ENCODE measurements around the gene LRRK1. TPM values are rescaled to one million over a fixed set of nuclear protein-coding genes. Genes with fewer than 3 reads are reported as not detected.

The LRRK1 gene
- total and polyA plus RNA-seq, 2 of the 4 experiments (the other 2 are of a cell fraction) = 3.0 to 5.8 TPM

DNA sequence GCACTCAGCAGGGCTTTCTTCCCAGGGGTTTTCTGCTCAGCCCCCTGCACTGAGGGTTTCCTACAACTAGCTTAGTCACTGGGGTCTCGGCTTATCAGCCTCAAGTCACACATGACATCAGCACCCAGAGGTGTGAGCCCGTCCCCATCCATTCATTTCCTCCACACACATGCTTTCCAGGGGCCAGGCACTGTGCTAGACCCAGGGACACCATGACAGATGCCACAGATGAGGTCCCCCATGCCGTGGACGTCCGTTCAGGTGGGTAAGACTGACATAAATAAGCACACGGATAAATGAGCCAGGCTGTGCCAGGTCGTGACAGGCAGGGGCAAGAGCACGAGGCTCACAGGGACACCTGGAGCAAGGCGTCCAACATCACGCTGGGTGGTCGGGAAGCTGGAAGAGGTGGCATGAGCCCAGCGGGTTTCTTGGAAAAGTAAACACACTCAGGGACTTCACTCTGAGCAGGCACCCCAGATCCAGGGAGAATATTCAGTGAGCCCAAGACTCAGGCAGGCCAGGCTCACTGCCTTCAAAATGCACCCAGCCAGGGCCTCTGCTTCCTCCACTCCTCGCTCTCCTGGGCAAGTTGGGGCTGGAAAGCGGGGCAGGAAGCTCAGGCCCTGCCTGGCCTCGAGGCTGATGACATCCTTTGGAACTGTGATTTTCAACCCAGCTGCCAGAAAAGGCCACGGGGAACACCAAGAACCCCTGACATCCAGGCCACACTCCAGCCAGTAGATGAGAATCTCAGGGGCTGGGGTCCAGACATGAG is 193.4 kb downstream of the LRRK1 start:
- dilution Hi-C loops (cut with HindIII; ENCODE audit: low sequenced_read_pairs, unreplicated experiment) (no loop called here), in situ Hi-C loops (cut with MboI; ENCODE audit: low sequenced_read_pairs) (no loop called here), intact Hi-C loops (cut with micrococcal nuclease) (no loop called here)
- H3K56ac ChIP-seq (ENCODE audit: extremely low read depth, insufficient read depth, low read length) = no peak overlapping the region
- no peaks in the 10 kb centered on the region for H3K9me3 ChIP-seq (ENCODE audit: control insufficient read depth, insufficient read depth, low read length)
- H2BK20ac ChIP-seq (ENCODE audit: low read depth, low read length) = no peak overlapping the region
- ChIA-PET POLR2A (ENCODE audit: unreplicated experiment) (interaction anchor here (0.6 kb wide), 1 partner anchor 140 kb away, joined by 3 read pairs; the partner anchor contains the start of gene CHSY1), CTCF (no interaction called here)
- no peak for DNase-seq
- WGBS, 2 experiments (ENCODE audit: extremely low coverage in 2 of 2, insufficient read length in 1 of 2) = 48% methylated on average over 10 of the region's 16 CpGs; no CpG with 5 or more reads in 1 of the 2 experiments
- peak overlapping the region; percentile 34 for H2AK9ac ChIP-seq (replicated peaks; ENCODE audit: low read depth, low read length, poor library complexity)
- no peak overlapping the region for H3K4ac ChIP-seq (ENCODE audit: low read depth, low read length)
- no peak overlapping the region for H3K9ac ChIP-seq (ENCODE audit: low read depth, low read length)
- no peaks in the 10 kb centered on the region for H3K27me3 ChIP-seq (ENCODE audit: control insufficient read depth, insufficient read depth, low read length)
- no peak overlapping the region for H3K14ac ChIP-seq (replicated peaks; ENCODE audit: low read depth, low read length)
- H2BK120ac ChIP-seq (ENCODE audit: low read depth, low read length) = no peak overlapping the region
- H3K4me3 ChIP-seq (ENCODE audit: insufficient read depth, low read depth, low read length) = no peak overlapping the region
- no peak overlapping the region for H3K4me2 ChIP-seq (ENCODE audit: low read depth, low read length)
- no peak overlapping the region for H2BK15ac ChIP-seq (ENCODE audit: low read depth, low read length)
- peaks cover 13% of the 10 kb centered on the region for H3K4me1 ChIP-seq (ENCODE audit: control insufficient read depth, insufficient read depth, low read length)
- no TSS peak for BruUV-seq (replicated peaks)
- no peak overlapping the region for H4K8ac ChIP-seq (ENCODE audit: low read depth in 2 of 2, low read length in 2 of 2)
- H3K36me3 ChIP-seq (ENCODE audit: control insufficient read depth, insufficient read depth, low read length) = no peaks in the 10 kb centered on the region
- H4K91ac ChIP-seq (ENCODE audit: insufficient read depth, low read depth, low read length) = no peak overlapping the region
- peak overlapping the region; percentile 44 for H2AFZ ChIP-seq (replicated peaks; ENCODE audit: low read length, poor library complexity)
- H4K5ac ChIP-seq (ENCODE audit: low read depth, low read length) = no peak overlapping the region; the same call in 1 of the 2 replicates
- no peak overlapping the region for H2BK5ac ChIP-seq (ENCODE audit: low read depth, low read length, poor library complexity, severe bottlenecking)
- H2AK5ac ChIP-seq (ENCODE audit: low read depth, low read length) = no peak overlapping the region
- H3K27ac ChIP-seq (ENCODE audit: insufficient read depth, low read length) = no peak overlapping the region
- no peaks in the 10 kb centered on the region for H4K20me1 ChIP-seq (ENCODE audit: insufficient read depth, low read length)
- no peak overlapping the region for H3K23ac ChIP-seq (ENCODE audit: low read depth, low read length)
- ATAC-seq (ENCODE audit: low read depth) = no peak
- no peak overlapping the region; the same call in 1 of the 2 replicates for H3K18ac ChIP-seq (ENCODE audit: low read depth, low read length)
- no peaks in the 10 kb centered on the region; a peak in 1 of 4 replicates for H3K79me1 ChIP-seq (ENCODE audit: low read depth in 1 of 2, low read length in 2 of 2)
- peaks cover 7% of the 10 kb centered on the region for H3K9me1 ChIP-seq (ENCODE audit: insufficient read depth, low read length)
- TF ChIP-seq SMC3 (IDR thresholded peaks at IDR 0.05; ENCODE audit: low read depth, low read length) (no peak), CHD1 (IDR thresholded peaks at IDR 0.05; ENCODE audit: low read depth, low read length) (no peak), RAD21 (IDR thresholded peaks at IDR 0.05; ENCODE audit: low read length) (no peak), MAFK (IDR thresholded peaks at IDR 0.05; ENCODE audit: low read depth, low read length) (no peak), RFX5 (IDR thresholded peaks at IDR 0.05; ENCODE audit: low read depth, low read length) (no peak), MXI1 (IDR thresholded peaks at IDR 0.05; ENCODE audit: borderline replicate concordance, low read depth, low read length) (no peak), CEBPB (IDR thresholded peaks at IDR 0.05; ENCODE audit: low read depth, low read length) (no peak), BHLHE40 (IDR thresholded peaks at IDR 0.05; ENCODE audit: low read depth, low read length) (no peak), POLR2A (IDR thresholded peaks at IDR 0.05; ENCODE audit: low read depth, low read length) (no peak), MAZ (IDR thresholded peaks at IDR 0.05; ENCODE audit: borderline replicate concordance, low read depth, low read length) (no peak), RCOR1 (IDR thresholded peaks at IDR 0.05; ENCODE audit: insufficient replicate concordance, low read length) (no peak), NFE2L2 (IDR thresholded peaks at IDR 0.05; ENCODE audit: low read depth, low read length) (no peak)
- TF ChIP-seq, protein P1, sequence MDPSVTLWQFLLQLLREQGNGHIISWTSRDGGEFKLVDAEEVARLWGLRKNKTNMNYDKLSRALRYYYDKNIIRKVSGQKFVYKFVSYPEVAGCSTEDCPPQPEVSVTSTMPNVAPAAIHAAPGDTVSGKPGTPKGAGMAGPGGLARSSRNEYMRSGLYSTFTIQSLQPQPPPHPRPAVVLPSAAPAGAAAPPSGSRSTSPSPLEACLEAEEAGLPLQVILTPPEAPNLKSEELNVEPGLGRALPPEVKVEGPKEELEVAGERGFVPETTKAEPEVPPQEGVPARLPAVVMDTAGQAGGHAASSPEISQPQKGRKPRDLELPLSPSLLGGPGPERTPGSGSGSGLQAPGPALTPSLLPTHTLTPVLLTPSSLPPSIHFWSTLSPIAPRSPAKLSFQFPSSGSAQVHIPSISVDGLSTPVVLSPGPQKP (IDR thresholded peaks at IDR 0.05; ENCODE audit: borderline replicate concordance, low read depth, low read length) = no peak
- TF ChIP-seq, protein P2, sequence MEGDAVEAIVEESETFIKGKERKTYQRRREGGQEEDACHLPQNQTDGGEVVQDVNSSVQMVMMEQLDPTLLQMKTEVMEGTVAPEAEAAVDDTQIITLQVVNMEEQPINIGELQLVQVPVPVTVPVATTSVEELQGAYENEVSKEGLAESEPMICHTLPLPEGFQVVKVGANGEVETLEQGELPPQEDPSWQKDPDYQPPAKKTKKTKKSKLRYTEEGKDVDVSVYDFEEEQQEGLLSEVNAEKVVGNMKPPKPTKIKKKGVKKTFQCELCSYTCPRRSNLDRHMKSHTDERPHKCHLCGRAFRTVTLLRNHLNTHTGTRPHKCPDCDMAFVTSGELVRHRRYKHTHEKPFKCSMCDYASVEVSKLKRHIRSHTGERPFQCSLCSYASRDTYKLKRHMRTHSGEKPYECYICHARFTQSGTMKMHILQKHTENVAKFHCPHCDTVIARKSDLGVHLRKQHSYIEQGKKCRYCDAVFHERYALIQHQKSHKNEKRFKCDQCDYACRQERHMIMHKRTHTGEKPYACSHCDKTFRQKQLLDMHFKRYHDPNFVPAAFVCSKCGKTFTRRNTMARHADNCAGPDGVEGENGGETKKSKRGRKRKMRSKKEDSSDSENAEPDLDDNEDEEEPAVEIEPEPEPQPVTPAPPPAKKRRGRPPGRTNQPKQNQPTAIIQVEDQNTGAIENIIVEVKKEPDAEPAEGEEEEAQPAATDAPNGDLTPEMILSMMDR (conservative IDR thresholded peaks at IDR 0.05; ENCODE audit: low read depth, low read length) = no peak
- TF ChIP-seq, protein P3, sequence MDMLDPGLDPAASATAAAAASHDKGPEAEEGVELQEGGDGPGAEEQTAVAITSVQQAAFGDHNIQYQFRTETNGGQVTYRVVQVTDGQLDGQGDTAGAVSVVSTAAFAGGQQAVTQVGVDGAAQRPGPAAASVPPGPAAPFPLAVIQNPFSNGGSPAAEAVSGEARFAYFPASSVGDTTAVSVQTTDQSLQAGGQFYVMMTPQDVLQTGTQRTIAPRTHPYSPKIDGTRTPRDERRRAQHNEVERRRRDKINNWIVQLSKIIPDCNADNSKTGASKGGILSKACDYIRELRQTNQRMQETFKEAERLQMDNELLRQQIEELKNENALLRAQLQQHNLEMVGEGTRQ (IDR thresholded peaks at IDR 0.05; ENCODE audit: low read depth, low read length) = no peak
